T-cell (primary cell): ENCODE results near the gene KIF20A. TPM values are rescaled to one million over a fixed set of nuclear protein-coding genes. Genes with fewer than 3 reads are reported as not detected.
A peak's percentile ranks its signal among the peaks of the same experiment; 100 is the strongest.

Source experiments
- ATAC-seq, 4 experiments: fragments of 200-7000 bp in 3 of 4; fragments of 150-1000 bp in 1 of 4; cut with Tn5 transposase; replicated peaks in 1 of 4; 1 replicate in 3 of 4; 2 replicates in 1 of 4; pipeline ENCODE4 v1.10.0; 2021; ENCODE audit warnings: moderate library complexity in 3 of 4, mild to moderate bottlenecking in 2 of 4, moderate number of reproducible peaks in 1 of 4
- CTCF ChIA-PET, 2 donors: fragments of 300-600 bp; sonication (Branson Sonifier 250); formaldehyde crosslinking; loops; one replicate each; lab custom pipeline; 2022; ENCODE audit warnings: antibody characterized with exemption in 2 of 2; lab: Charles Lee
- POLR2A ChIA-PET, 2 donors: fragments of 300-600 bp; sonication (Branson Sonifier 250); formaldehyde crosslinking; loops; one replicate each; lab custom pipeline; 2022; ENCODE audit warnings: antibody characterized with exemption in 2 of 2; lab: Charles Lee
- DNase-seq, 35 experiments: peaks; one replicate each; pipeline versions ENCODE4 v3.0.0 to v3.0.0-alpha.2; 2013 to 2023
- H3K27ac ChIP-seq: one replicate; pipeline ENCODE4 v1.5.1; 2013; ENCODE audit warnings: low read length
- H3K27me3 ChIP-seq, 2 experiments: replicated peaks in 1 of 2; 1 replicate in 1 of 2; 2 replicates in 1 of 2; pipeline versions ENCODE4 v1.6.1 to v1.7.0; 2013; ENCODE audit warnings: low read length in 1 of 2, mixed read lengths in 1 of 2; ENCODE audit not compliant: control insufficient read depth in 2 of 2, insufficient read depth in 2 of 2; ENCODE audit errors: extremely low read depth in 1 of 2
- H3K36me3 ChIP-seq, 2 donors: 1 replicate in 1 of 2; 2 replicates in 1 of 2; pipeline versions ENCODE4 v1.6.1 to v1.7.0; 2013; ENCODE audit warnings: low read length in 1 of 2; ENCODE audit not compliant: control insufficient read depth in 2 of 2, insufficient read depth in 1 of 2; ENCODE audit errors: extremely low read depth in 1 of 2
- H3K4me1 ChIP-seq, 2 experiments: 1 replicate in 1 of 2; 2 replicates in 1 of 2; pipeline versions ENCODE4 v1.6.1 to v1.7.0; 2013; ENCODE audit warnings: low read length in 2 of 2, mixed read lengths in 1 of 2; ENCODE audit not compliant: insufficient read depth in 2 of 2, control insufficient read depth in 1 of 2; ENCODE audit errors: extremely low read depth in 1 of 2
- H3K4me3 ChIP-seq, 2 donors: 1 replicate in 1 of 2; 2 replicates in 1 of 2; pipeline versions ENCODE4 v1.5.1 to v1.7.0; 2013; ENCODE audit warnings: mild to moderate bottlenecking in 2 of 2, low read length in 1 of 2, moderate library complexity in 1 of 2; ENCODE audit not compliant: control insufficient read depth in 1 of 2; ENCODE audit errors: extremely low read depth in 1 of 2
- H3K9me3 ChIP-seq: 2 replicates; pipeline ENCODE4 v1.7.0; 2013
- H3K27ac Mint-ChIP-seq, 2 donors: one replicate each; pipeline ENCODE4 v1.8.0; 2020 to 2021; ENCODE audit warnings: mild to moderate bottlenecking in 2 of 2, mixed read lengths in 2 of 2
- H3K27me3 Mint-ChIP-seq, 2 donors: one replicate each; pipeline ENCODE4 v1.8.0; 2021 to 2022; ENCODE audit warnings: mixed read lengths in 2 of 2
- H3K36me3 Mint-ChIP-seq: one replicate; pipeline ENCODE4 v1.8.0; 2021; ENCODE audit warnings: mixed read lengths
- H3K4me1 Mint-ChIP-seq, 3 donors: one replicate each; pipeline ENCODE4 v1.8.0; 2020 to 2022; ENCODE audit warnings: mixed read lengths in 3 of 3, mild to moderate bottlenecking in 1 of 3
- H3K4me3 Mint-ChIP-seq, 3 donors: one replicate each; pipeline ENCODE4 v1.8.0; 2020 to 2022; ENCODE audit warnings: mild to moderate bottlenecking in 3 of 3, mixed read lengths in 3 of 3, moderate library complexity in 3 of 3
- H3K9me3 Mint-ChIP-seq, 3 donors: one replicate each; pipeline ENCODE4 v1.8.0; 2020 to 2022; ENCODE audit warnings: mixed read lengths in 3 of 3
- WGBS: methylation state at CpG from one replicate; pipeline ENCODE4 v1.1.5; 2013; ENCODE audit warnings: missing lambda C conversion rate; ENCODE audit not compliant: insufficient coverage; 5-methylcytosine and 5-hydroxymethylcytosine counted together
- total RNA-seq, 35 experiments: library from RNA in 6 of 35; stranded (reverse) in 6 of 35; fragments of 120-200 nt in 1 of 35; gene quantifications; one replicate each; pipeline versions ENCODE4 v1.2.1 to v1.2.4 and lab custom pipeline; 2013 to 2026

Gene KIF20A
- total RNA-seq, 5 donors from 2014 or later (not counting 1 experiment from before 2014, with no cell fraction given) = 0.32 to 0.67 (median 0.56) TPM

DNA sequence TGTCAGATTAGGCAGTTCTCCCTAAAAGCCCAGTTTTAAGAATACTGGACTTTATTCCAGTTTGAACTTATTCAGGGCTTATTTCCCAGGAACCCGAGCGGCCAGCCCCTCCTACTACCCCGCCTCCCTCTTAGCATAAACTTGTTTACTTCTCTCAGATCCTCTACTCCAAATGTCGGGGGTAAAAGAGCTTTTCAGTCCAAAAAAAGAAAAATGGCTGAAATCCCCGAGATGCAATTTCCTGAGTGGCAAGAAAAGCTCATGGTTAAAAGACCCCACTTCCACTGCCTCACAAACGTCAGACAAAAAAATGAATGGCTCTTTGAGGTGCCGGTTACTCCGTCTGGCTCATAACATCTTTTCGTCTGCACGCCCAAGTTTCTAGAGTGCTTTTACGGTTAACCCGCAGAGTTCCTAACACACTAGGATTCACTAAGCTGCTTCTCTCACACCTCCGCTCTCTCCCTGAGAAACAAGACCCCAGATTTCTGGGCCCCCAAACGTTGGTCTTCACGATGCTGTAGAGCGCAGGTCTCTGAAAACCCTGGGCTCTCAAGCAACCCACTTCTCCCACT lies 884 bp upstream of the KIF20A start:
- peaks cover 9 to 17% (median 13%) of the 10 kb centered on the region in 3 donors for H3K4me1 Mint-ChIP-seq
- no peaks in the 10 kb centered on the region for H3K27me3 Mint-ChIP-seq
- ChIA-PET POLR2A (interaction anchor here in 1 of 2 donors (0.7 to 1.5 kb wide), 4 partner anchors 35 to 398 kb away, joined by 4 to 6 read pairs (median 4); partner anchors contain the start of genes CDC23, FAM53C and KDM3B), CTCF (interaction anchor here (0.5 to 1.9 kb wide), 11 partner anchors 28 to 325 kb away, joined by 3 to 10 read pairs (median 3); partner anchors contain the start of genes KDM3B (in 2 of the 2), EGR1 (in 1 of the 2) and PKD2L2 (in 1 of the 2))
- DNase-seq = peak in 21 of 35 experiments; percentile 3 to 43 (median 13)
- H3K27ac Mint-ChIP-seq = no peak overlapping the region
- H3K4me3 Mint-ChIP-seq = no peak overlapping the region
- peak in 2 of 4 experiments; percentile 7 to 23 for ATAC-seq
- H3K36me3 Mint-ChIP-seq = peaks cover 13% of the 10 kb centered on the region
- H3K4me3 ChIP-seq = peak overlapping the region; percentile 66 to 97
- H3K27ac ChIP-seq = peak overlapping the region; percentile 50
- no peaks in the 10 kb centered on the region for H3K27me3 ChIP-seq
- peaks cover 0 to 14% of the 10 kb centered on the region in 2 donors for H3K36me3 ChIP-seq
- peaks cover 9 to 21% of the 10 kb centered on the region in 2 experiments for H3K4me1 ChIP-seq
- H3K9me3 ChIP-seq = no peaks in the 10 kb centered on the region
- 0% methylated on average over 14 of the region's 16 CpGs for WGBS
- H3K9me3 Mint-ChIP-seq = no peaks in the 10 kb centered on the region

GRCh38 chr5:138179277-138179857 lies 455 bp downstream of the KIF20A start:
- Mint-ChIP-seq H3K27ac (no peak overlapping the region), H3K4me3 (no peak overlapping the region), H3K4me1 (peaks cover 8 to 14% (median 9%) of the 10 kb centered on the region in 3 donors), H3K9me3 (no peaks in the 10 kb centered on the region), H3K27me3 (no peaks in the 10 kb centered on the region), H3K36me3 (peaks cover 8% of the 10 kb centered on the region)
- no peak overlapping the region for H3K27ac ChIP-seq
- 11% methylated on average over 11 of the region's 23 CpGs for WGBS
- DNase-seq (peak in 1 of 35 experiments; percentile 4), ATAC-seq (no peak)
- H3K27me3 ChIP-seq = no peaks in the 10 kb centered on the region
- H3K4me1 ChIP-seq = peaks cover 9 to 21% of the 10 kb centered on the region in 2 experiments
- POLR2A ChIA-PET = interaction anchor here in 1 of 2 donors (0.5 kb wide), 1 partner anchor 28 kb away, joined by 4 read pairs; no protein-coding TSS in a partner anchor
- CTCF ChIA-PET = interaction anchor here (0.5 to 1.3 kb wide), 10 partner anchors 26 to 1149 kb away, joined by 3 to 9 read pairs (median 4); partner anchors contain the start of genes CDC23 (in 1 of the 2) and CDC25C (in 1 of the 2)
- H3K9me3 ChIP-seq = no peaks in the 10 kb centered on the region
- H3K36me3 ChIP-seq = peaks cover 0 to 9% of the 10 kb centered on the region in 2 donors
- H3K4me3 ChIP-seq = peak overlapping the region; percentile 66 to 97

DNA sequence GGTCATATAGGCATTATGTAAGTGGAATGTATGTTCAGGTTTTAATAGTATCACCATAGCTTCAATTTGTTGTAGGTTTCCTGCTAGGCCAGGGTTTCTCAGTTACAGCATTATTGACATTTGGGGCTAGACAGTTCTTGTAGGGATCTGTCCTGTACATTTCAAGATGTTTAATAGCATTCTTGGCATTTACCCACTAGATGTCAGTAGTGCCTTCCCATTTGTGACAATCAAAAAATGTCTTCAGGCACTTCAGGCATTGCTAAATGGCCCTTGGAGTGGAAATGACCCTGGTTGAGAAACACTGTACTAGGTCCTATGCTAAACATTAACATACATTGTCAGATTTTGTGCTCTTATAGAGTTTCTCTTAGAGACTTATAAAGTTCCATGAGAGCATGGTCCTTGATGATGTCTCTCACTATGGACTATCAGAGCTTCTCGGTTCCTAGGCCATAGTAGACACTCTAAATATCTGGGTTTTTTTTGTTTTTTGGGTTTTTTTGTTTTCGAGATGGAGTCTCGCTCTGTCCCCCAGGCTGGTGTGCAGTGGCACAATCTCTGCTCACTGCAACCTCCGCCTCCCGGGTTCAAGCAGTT lies 1.4 kb downstream of the KIF20A start:
- Mint-ChIP-seq H3K4me3 (peak overlapping the region in 2 of 3 donors; percentile 21 to 56), H3K36me3 (peaks cover 6% of the 10 kb centered on the region), H3K9me3 (no peaks in the 10 kb centered on the region), H3K4me1 (peaks cover 6 to 10% (median 6%) of the 10 kb centered on the region in 3 donors), H3K27ac (no peak overlapping the region), H3K27me3 (no peaks in the 10 kb centered on the region)
- Histone ChIP-seq H3K27ac (no peak overlapping the region), H3K27me3 (no peaks in the 10 kb centered on the region), H3K36me3 (peaks cover 0 to 4% of the 10 kb centered on the region in 2 donors), H3K9me3 (no peaks in the 10 kb centered on the region), H3K4me1 (peaks cover 9 to 21% of the 10 kb centered on the region in 2 experiments), H3K4me3 (no peak overlapping the region)
- no CpG with 5 or more reads among the region's 5 CpGs for WGBS
- ATAC-seq (no peak), DNase-seq (peak in 2 of 35 experiments; percentile 6 to 58)
- ChIA-PET CTCF (interaction anchor here (0.6 to 1.3 kb wide), 5 partner anchors 19 to 228 kb away, joined by 3 to 9 read pairs (median 3); no protein-coding TSS in a partner anchor), POLR2A (no interaction called here)

DNA sequence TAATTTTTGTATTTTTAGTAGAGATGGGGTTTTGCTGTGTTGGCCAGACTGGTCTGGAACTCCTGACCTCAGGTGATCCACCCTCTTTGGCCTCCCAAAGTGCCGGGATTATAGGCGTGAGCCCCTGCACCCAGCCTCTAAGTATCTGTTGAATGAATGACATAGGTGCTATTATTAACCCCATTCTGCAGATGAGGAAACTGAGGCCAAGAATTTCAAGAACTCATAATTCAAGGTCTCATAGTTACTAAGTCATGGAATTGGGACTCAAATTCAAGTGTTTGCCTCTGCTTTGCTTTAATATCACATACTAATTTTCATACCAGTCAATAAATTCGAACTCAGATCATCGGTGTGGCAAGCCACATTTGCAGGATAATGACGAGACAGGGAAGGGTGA lies 1.9 kb downstream of the KIF20A start:
- DNase-seq = no peak
- Mint-ChIP-seq H3K27ac (no peak overlapping the region), H3K4me3 (no peak overlapping the region), H3K9me3 (no peaks in the 10 kb centered on the region), H3K36me3 (peaks cover 4% of the 10 kb centered on the region), H3K27me3 (no peaks in the 10 kb centered on the region), H3K4me1 (peaks cover 4 to 8% (median 5%) of the 10 kb centered on the region in 3 donors)
- no peak overlapping the region for H3K4me3 ChIP-seq
- peaks cover 9 to 21% of the 10 kb centered on the region in 2 experiments for H3K4me1 ChIP-seq
- WGBS = 89% methylated on average over 1 of the region's 5 CpGs
- peaks cover 0 to under 1% of the 10 kb centered on the region in 2 donors for H3K36me3 ChIP-seq
- POLR2A ChIA-PET = no interaction called here
- no peaks in the 10 kb centered on the region for H3K9me3 ChIP-seq
- ATAC-seq = no peak
- CTCF ChIA-PET = interaction anchor here in 1 of 2 donors (0.6 kb wide), 1 partner anchor 19 kb away, joined by 3 read pairs; no protein-coding TSS in a partner anchor
- no peak overlapping the region for H3K27ac ChIP-seq
- no peaks in the 10 kb centered on the region for H3K27me3 ChIP-seq

DNA sequence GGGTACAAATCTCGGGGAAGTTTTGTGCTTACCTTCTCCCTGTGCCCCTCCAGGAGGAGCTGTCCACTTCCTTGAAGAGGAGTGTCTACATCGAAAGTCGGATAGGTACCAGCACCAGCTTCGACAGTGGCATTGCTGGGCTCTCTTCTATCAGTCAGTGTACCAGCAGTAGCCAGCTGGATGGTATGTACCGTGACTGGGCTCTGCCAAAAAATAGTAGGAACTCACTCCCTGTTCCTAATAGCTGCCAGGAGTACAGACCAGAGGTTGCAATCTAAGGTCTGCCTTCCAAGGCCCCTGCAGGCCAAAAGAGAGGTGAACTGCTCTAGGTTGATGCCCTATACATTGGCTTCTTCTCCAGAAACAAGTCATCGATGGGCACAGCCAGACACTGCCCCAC lies 3.9 kb downstream of the KIF20A start:
- DNase-seq = no peak
- ATAC-seq = no peak
- Histone ChIP-seq H3K27ac (no peak overlapping the region), H3K27me3 (no peaks in the 10 kb centered on the region), H3K9me3 (no peaks in the 10 kb centered on the region), H3K4me1 (peaks cover 4 to 9% of the 10 kb centered on the region in 2 experiments), H3K4me3 (no peak overlapping the region), H3K36me3 (peaks cover 0 to 15% of the 10 kb centered on the region in 2 donors)
- no peak overlapping the region for H3K4me3 Mint-ChIP-seq
- H3K27me3 Mint-ChIP-seq = no peaks in the 10 kb centered on the region
- peaks cover 7% of the 10 kb centered on the region for H3K36me3 Mint-ChIP-seq
- no peaks in the 10 kb centered on the region for H3K9me3 Mint-ChIP-seq
- H3K4me1 Mint-ChIP-seq = peaks cover 0 to 2% (median 0%) of the 10 kb centered on the region in 3 donors
- H3K27ac Mint-ChIP-seq = no peak overlapping the region
- ChIA-PET CTCF (no interaction called here), POLR2A (no interaction called here)
- WGBS = 93% methylated on average over 5 of the region's 6 CpGs

DNA sequence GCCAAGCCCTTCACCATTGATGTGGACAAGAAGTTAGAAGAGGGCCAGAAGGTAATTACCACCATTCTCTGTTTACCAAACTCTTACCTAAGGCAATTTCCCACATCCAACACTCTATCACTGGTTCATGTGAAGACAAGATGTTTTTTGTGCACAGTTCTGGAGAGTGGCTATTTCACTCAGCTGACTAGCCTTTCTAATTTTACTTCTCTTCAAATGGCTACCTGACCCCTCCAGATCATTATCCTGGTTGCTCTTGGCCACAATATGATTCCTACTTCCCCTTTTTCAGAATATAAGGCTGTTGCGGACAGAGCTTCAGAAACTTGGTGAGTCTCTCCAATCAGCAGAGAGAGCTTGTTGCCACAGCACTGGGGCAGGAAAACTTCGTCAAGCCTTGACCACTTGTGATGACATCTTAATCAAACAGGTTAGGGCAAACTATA lies 7.1 kb downstream of the KIF20A start:
- no CpG with 5 or more reads among the region's 2 CpGs for WGBS
- ChIA-PET CTCF (interaction anchor here in 1 of 2 donors (0.6 kb wide), 1 partner anchor 201 kb away, joined by 3 read pairs; no protein-coding TSS in a partner anchor), POLR2A (interaction anchor here in 1 of 2 donors (0.5 kb wide), 1 partner anchor 23 kb away, joined by 3 read pairs; no protein-coding TSS in a partner anchor)
- ATAC-seq = no peak
- no peaks in the 10 kb centered on the region for H3K27me3 Mint-ChIP-seq
- no peak for DNase-seq
- Histone ChIP-seq H3K27ac (no peak overlapping the region), H3K27me3 (no peaks in the 10 kb centered on the region), H3K36me3 (peaks cover 2 to 37% of the 10 kb centered on the region in 2 donors), H3K9me3 (no peaks in the 10 kb centered on the region), H3K4me1 (no peaks in the 10 kb centered on the region), H3K4me3 (no peak overlapping the region)
- H3K27ac Mint-ChIP-seq = peak overlapping the region in 1 of 2 donors; percentile 75
- peaks cover 24% of the 10 kb centered on the region for H3K36me3 Mint-ChIP-seq
- H3K4me1 Mint-ChIP-seq = no peaks in the 10 kb centered on the region
- H3K9me3 Mint-ChIP-seq = no peaks in the 10 kb centered on the region
- H3K4me3 Mint-ChIP-seq = no peak overlapping the region
